Coronary artery (tissue), 2 donors: ENCODE measurements around the gene ZNF385A.
"Not testable (repeated sequence)": the region's sequence is repeated elsewhere in the genome, so short reads cannot be mapped to it uniquely, and the experiment has no call there.

ENCODE experiments used
- DNase-seq: peaks from one replicate; pipeline ENCODE4 v3.0.0-alpha.2; 2017; ENCODE audit warnings: low spot score
- H3K27ac ChIP-seq, 2 donors: fragments of 200-600 bp; sonication (generic); one replicate each; pipeline ENCODE4 v1.5.1; 2016 to 2019
- H3K4me3 ChIP-seq: fragments of 200-600 bp; sonication (generic); 2 replicates; pipeline ENCODE4 v1.5.1; 2016; ENCODE audit warnings: mild to moderate bottlenecking, moderate library complexity
- TF ChIP-seq, protein P1 (sequence below): fragments of 200-600 bp; sonication (generic); IDR thresholded peaks from one replicate; pipeline ENCODE4 v1.5.1; 2019; ENCODE audit warnings: antibody characterized with exemption

ZNF385A gene

DNA sequence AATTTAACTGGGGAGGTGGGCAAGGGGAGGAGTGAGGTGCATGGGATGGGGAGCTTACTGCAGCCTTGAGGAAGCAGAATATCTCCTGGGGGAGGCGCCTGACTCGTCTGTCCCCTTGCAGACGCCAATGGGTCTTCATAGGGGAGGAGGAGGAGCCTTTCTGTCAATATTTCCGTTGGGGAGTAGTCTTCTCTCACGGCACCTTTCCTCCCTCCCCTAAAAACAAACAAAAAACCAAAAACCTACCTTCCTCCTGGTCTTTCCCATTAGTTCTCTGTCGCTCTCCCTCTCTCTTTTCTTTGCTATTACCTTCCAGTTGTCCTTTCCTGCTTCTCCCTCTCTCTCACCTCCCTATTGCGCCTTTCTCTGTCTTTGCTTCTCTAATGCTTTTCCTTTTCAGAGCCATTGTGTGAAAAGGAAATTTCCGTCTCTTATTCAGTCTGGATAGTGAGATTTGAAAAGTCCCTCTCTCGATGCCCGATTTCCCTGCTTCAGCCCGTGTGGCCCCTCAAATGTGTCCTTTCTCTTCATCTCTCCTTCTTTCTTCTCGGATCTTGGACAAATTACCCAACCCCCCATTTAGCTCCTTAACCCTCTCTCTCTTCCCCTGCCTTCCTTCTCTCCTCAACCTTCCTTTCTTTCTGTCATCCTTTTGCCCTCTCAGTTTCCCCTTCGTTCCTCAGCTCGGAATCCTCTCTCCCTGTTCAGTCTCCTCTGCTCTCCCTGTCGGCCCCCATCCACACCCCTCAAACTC, 26.2 kb downstream of the ZNF385A start:
- TF ChIP-seq, protein P1, sequence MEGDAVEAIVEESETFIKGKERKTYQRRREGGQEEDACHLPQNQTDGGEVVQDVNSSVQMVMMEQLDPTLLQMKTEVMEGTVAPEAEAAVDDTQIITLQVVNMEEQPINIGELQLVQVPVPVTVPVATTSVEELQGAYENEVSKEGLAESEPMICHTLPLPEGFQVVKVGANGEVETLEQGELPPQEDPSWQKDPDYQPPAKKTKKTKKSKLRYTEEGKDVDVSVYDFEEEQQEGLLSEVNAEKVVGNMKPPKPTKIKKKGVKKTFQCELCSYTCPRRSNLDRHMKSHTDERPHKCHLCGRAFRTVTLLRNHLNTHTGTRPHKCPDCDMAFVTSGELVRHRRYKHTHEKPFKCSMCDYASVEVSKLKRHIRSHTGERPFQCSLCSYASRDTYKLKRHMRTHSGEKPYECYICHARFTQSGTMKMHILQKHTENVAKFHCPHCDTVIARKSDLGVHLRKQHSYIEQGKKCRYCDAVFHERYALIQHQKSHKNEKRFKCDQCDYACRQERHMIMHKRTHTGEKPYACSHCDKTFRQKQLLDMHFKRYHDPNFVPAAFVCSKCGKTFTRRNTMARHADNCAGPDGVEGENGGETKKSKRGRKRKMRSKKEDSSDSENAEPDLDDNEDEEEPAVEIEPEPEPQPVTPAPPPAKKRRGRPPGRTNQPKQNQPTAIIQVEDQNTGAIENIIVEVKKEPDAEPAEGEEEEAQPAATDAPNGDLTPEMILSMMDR, result no peak
- Histone ChIP-seq H3K4me3 (peak overlapping the region; percentile 86), H3K27ac (peak overlapping the region; percentile 73 to 90)
- DNase-seq, result no peak

DNA sequence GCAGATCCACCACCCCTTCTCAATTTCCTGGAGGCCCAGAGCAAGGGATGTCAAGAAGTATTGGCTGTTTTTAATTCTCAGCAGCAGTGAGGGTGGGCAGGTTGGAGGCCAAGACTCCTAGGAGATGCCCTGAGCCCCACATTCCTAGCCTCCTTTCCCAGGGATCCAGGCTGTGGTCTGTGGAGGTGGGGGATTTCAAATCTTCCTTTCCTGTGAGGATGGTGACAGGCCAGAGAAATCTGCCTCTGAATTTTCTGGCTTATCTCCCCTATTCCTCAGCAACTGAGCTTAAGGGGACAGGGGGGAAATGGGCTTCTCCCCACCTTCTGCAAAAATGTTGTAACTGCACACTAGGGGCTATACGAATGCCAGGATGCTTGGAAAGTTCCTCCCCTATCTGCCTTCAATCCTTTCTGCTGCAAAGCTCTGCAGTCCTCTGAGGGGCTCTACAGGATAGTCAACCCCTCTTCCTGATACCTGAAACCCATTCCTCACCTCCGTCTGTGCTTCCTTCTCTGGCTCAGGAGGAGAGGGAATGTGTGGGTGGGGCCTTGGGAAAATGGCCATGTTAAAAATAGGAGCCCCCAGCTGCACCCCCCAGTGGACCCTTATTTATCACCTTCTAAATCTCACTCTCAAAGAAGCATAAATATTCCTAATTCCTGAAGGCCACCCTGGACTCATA, 26.9 kb downstream of the ZNF385A start:
- TF ChIP-seq, protein P1, result no peak
- no peak for DNase-seq
- H3K27ac ChIP-seq, result peak overlapping the region; percentile 73 to 90
- H3K4me3 ChIP-seq, result no peak overlapping the region

DNA sequence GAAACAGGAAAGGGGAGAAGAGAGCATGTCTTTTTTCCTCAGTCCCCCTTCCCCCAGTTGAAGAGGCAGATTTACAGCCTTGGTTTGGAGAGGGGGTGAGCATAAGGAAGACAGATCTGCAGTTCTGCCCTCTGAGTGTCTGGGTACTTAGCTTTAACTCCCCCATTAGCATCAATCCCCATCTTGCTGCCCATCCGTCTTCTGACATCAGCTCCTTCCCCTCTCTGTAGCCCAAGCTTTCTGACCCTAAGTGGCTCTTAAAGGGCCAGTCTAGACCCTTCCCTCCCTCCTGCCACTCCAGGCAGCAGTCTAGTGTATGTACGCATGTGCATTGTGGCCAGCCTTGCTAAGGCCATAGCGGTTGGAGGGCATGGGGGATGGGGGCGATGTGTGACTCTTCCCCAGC, 27.6 kb downstream of the ZNF385A start:
- H3K4me3 ChIP-seq, result no peak overlapping the region
- DNase-seq, result no peak
- H3K27ac ChIP-seq, result no peak overlapping the region
- TF ChIP-seq, protein P1, result no peak

DNA sequence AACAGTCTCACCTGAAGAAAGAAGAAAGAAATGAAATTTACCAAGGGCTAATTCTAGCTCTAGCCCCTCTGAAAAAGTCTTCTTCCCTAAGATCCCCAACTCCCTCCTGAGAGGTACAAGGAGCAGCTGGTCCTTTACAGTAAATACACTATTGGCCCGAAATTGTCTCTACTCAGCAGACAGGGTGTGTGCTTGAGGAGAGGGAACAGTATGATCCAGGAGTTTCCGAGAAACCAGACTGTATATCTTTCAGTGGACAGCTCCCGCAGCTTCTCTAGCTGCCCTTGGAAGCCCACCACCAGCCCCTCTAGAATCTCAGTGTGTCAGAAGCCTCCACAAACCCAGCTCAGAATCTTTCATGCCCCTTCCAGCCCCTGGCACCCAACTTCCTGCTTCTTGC, 28.3 kb downstream of the ZNF385A start:
- Histone ChIP-seq H3K27ac (no peak overlapping the region), H3K4me3 (no peak overlapping the region)
- no peak for DNase-seq
- TF ChIP-seq, protein P1, result no peak

DNA sequence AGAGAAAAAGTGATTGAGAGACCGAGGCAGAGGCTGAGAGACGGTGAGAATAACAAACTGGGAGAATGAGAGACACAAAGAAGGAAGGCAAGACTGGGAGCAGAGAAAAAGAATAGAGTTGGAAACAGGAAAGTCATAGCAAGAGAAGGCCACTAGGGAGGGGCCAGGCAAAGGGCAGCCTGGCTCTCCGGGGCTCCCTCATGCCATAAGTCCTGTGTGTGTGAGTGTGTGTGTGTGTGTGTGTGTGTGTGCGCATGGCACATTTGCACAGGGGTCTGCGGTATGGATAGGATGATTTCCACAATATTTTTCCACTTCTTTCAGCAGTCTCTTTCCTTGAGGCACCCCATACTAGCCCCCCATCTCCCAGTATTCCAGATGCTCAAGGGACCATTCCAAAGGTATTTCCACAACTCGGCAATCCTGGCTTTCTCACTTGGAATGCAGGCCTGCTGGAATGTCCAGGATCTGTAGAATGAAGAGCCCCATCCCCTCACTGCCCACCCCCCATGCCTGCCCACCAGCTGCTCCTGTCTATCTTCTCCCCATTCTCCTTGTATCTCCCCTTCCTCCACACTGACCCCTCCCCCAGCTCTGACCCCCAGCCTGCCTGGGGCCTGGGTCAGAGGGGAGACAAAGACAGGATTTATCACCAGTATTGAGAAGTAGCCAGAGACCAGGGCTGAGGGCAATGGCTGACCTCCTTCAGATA, 29.3 kb downstream of the ZNF385A start:
- H3K4me3 ChIP-seq, result no peak overlapping the region
- H3K27ac ChIP-seq, result no peak overlapping the region
- DNase-seq, result no peak
- TF ChIP-seq, protein P1, result no peak

DNA sequence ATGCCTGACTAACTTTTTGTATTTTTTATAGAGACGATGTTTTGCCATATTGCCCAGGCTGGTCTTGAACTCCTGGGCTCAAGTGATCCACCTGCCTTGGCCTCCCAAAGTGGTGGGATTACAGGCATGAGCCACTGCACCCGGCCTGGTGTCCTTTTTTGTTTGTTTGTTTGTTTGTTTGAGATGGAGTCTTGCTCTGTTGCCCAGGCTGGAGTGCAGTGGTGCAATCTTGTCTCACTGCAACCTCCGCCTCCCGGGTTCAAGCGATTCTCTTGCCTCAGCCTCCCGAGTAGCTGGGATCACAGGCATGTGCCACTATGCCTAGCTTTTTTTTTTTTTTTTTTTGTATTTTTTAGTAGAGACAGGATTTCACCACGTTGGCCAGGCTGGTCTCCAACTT, 30.3 kb downstream of the ZNF385A start:
- not testable (repeated sequence) for DNase-seq, H3K4me3 ChIP-seq, H3K27ac ChIP-seq
